Testis (tissue), 2 donors: ENCODE data around the gene MAPK1IP1L.

Experiments used
- POLR2A ChIP-seq: fragments of 450-650 bp; IDR thresholded peaks from one replicate; pipeline ENCODE4 v1.6.1; 2017; ENCODE audit warnings: antibody characterized with exemption, mild to moderate bottlenecking, moderate library complexity
- TF ChIP-seq, protein P1 (sequence below), 3 experiments: fragments of 450-650 bp in 2 of 3; fragments of 200-600 bp in 1 of 3; sonication (generic) in 1 of 3; IDR thresholded peaks; one replicate each; pipeline ENCODE4 v1.5.1; 2016 to 2019; ENCODE audit warnings: antibody characterized with exemption in 3 of 3, mild to moderate bottlenecking in 2 of 3, moderate library complexity in 1 of 3

DNA sequence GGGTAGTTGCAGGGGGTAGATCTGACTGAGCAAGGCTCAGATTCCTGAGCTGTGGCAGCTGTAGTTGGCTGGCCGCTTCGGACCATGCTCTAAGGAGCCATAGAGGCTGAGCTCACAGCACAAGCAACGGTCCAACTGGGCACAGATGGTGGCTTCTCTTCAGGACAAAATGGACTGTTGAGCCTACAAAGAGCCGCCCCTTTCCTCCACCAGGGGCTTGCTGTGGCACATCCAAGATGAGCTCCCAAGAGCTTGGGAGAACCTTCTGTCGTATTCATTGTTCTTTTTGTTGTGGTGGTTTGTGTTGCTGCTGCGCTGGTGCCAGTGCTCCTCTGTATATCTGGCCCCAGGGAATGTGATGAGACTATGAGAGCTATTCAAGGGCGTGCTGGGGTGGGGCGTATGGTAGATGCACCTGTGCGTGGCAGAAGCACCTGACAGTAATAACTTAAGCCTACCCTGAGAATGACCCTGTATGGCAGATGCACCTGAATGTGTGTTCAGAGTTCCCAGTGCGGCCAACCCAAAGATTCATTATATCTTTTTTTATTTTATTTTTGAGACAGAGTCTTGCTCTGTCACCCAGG, 59.8 kb downstream of the MAPK1IP1L start:
- TF ChIP-seq, protein P1, sequence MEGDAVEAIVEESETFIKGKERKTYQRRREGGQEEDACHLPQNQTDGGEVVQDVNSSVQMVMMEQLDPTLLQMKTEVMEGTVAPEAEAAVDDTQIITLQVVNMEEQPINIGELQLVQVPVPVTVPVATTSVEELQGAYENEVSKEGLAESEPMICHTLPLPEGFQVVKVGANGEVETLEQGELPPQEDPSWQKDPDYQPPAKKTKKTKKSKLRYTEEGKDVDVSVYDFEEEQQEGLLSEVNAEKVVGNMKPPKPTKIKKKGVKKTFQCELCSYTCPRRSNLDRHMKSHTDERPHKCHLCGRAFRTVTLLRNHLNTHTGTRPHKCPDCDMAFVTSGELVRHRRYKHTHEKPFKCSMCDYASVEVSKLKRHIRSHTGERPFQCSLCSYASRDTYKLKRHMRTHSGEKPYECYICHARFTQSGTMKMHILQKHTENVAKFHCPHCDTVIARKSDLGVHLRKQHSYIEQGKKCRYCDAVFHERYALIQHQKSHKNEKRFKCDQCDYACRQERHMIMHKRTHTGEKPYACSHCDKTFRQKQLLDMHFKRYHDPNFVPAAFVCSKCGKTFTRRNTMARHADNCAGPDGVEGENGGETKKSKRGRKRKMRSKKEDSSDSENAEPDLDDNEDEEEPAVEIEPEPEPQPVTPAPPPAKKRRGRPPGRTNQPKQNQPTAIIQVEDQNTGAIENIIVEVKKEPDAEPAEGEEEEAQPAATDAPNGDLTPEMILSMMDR (IDR thresholded peaks at IDR 0.05), result no peak
- TF ChIP-seq POLR2A, result no peak
